Bronchial epithelial cell (primary cell): ENCODE measurements around the gene STEAP2. TPM values are rescaled to one million over a fixed set of nuclear protein-coding genes. Genes with fewer than 3 reads are reported as not detected.

Source experiments
- DNase-seq: peaks from one replicate; pipeline ENCODE4 v3.0.0-alpha.2; 2010; ENCODE audit warnings: low read depth
- FAIRE-seq: peaks from 2 replicates; lab custom pipeline; 2011; peaks lifted over from hg19 to GRCh38; lab: Jason Lieb, UNC
- H3K27me3 ChIP-seq: 2 replicates; pipeline ENCODE4 v1.5.1; 2011; ENCODE audit warnings: low read length; ENCODE audit not compliant: control insufficient read depth, insufficient read depth
- H3K36me3 ChIP-seq: 2 replicates; pipeline ENCODE4 v1.5.1; 2011; ENCODE audit warnings: low read length; ENCODE audit not compliant: control insufficient read depth, insufficient read depth
- H3K4me3 ChIP-seq: 2 replicates; pipeline ENCODE4 v1.5.1; 2011; ENCODE audit warnings: mild to moderate bottlenecking, low read depth, low read length, control low read depth
- CTCF ChIP-seq: IDR thresholded peaks from 2 replicates; pipeline ENCODE4 v1.5.1; 2011; ENCODE audit warnings: mild to moderate bottlenecking, moderate library complexity, low read length, control low read depth, inconsistent platforms; ENCODE audit not compliant: insufficient read depth, severe bottlenecking
- total RNA-seq: library from RNA; depleted of rRNA; stranded (reverse); fragments of >200 nt; gene quantifications from 2 replicates; pipeline ENCODE4 v1.2.1, GENCODE V29; 2014

The STEAP2 gene
- total RNA-seq, 1 donor from 2014 or later: 3.9 TPM

- no peaks in the 10 kb centered on the region for H3K27me3 ChIP-seq
- TF ChIP-seq CTCF: no peak
- DNase-seq (no peak), FAIRE-seq (no peak)
- no peaks in the 10 kb centered on the region for H3K36me3 ChIP-seq
- H3K4me3 ChIP-seq: no peak overlapping the region
These were observed 60.7 kb downstream of the STEAP2 start for GRCh38 chr7:90272242-90272641.

GRCh38 chr7:90274161-90274560 is 62.6 kb downstream of the STEAP2 start:
- no peak for FAIRE-seq
- no peak for DNase-seq
- no peaks in the 10 kb centered on the region for H3K36me3 ChIP-seq
- no peaks in the 10 kb centered on the region for H3K27me3 ChIP-seq
- H3K4me3 ChIP-seq: no peak overlapping the region
- TF ChIP-seq CTCF: no peak

GRCh38 chr7:90276033-90276728 is 64.6 kb downstream of the STEAP2 start:
- no peaks in the 10 kb centered on the region for H3K36me3 ChIP-seq
- no peaks in the 10 kb centered on the region for H3K27me3 ChIP-seq
- FAIRE-seq (no peak), DNase-seq (no peak)
- H3K4me3 ChIP-seq: no peak overlapping the region
- TF ChIP-seq CTCF: no peak

Other genes starting within 250 kb of the STEAP2 start
- 10.0 and 12.7 TPM in 2 replicates for gene STEAP1, start 57.3 kb upstream of the STEAP2 start, total RNA-seq
- gene CFAP69, start 33.4 kb downstream of the STEAP2 start, total RNA-seq: 0.53 and 2.3 TPM in 2 replicates
- not detected in 2 replicates for gene FAM237B, start 109.6 kb downstream of the STEAP2 start, total RNA-seq
- gene GTPBP10, start 135.0 kb downstream of the STEAP2 start, total RNA-seq: 16.8 and 17.3 TPM in 2 replicates
- gene CLDN12, start 191.7 kb downstream of the STEAP2 start, total RNA-seq: 59.5 and 89.7 TPM in 2 replicates